Activated B cell treated with CpG ODN at 0.5 μM for 24 hours (primary cell): ENCODE results near the gene TMEM131. TPM values are rescaled to one million over a fixed set of nuclear protein-coding genes. Genes with fewer than 3 reads are reported as not detected.
"Not testable (repeated sequence)": the region's sequence is repeated elsewhere in the genome, so short reads cannot be mapped to it uniquely, and the experiment has no call there.

ENCODE experiments used
- ATAC-seq: fragments of 200-7000 bp; cut with Tn5 transposase; one replicate; pipeline ENCODE4 v1.10.0; 2021; ENCODE audit warnings: low read depth, mild to moderate bottlenecking, moderate library complexity
- CTCF ChIA-PET: fragments of 350-600 bp; sonication (Branson Sonifier 250); formaldehyde crosslinking; loops from one replicate; lab custom pipeline; 2021; ENCODE audit warnings: antibody characterized with exemption; lab: Charles Lee
- POLR2A ChIA-PET: fragments of 350-600 bp; sonication (Branson Sonifier 250); formaldehyde crosslinking; loops from one replicate; lab custom pipeline; 2021; ENCODE audit warnings: antibody characterized with exemption; lab: Charles Lee
- DNase-seq: peaks from one replicate; pipeline ENCODE4 v3.0.0; 2022
- H3K27ac Mint-ChIP-seq: one replicate; pipeline ENCODE4 v1.8.0; 2020; ENCODE audit warnings: mixed read lengths
- H3K27me3 Mint-ChIP-seq: one replicate; pipeline ENCODE4 v1.8.0; 2021; ENCODE audit warnings: mixed read lengths
- H3K36me3 Mint-ChIP-seq: one replicate; pipeline ENCODE4 v1.8.0; 2021; ENCODE audit warnings: low read depth, mixed read lengths
- H3K4me1 Mint-ChIP-seq: one replicate; pipeline ENCODE4 v1.8.0; 2021; ENCODE audit warnings: mixed read lengths
- H3K4me3 Mint-ChIP-seq: one replicate; pipeline ENCODE4 v1.8.0; 2020; ENCODE audit warnings: mild to moderate bottlenecking, mixed read lengths
- H3K9me3 Mint-ChIP-seq: one replicate; pipeline ENCODE4 v1.8.0; 2020; ENCODE audit warnings: mixed read lengths
- intact Hi-C: fragments of 100-400 bp; cut with micrococcal nuclease; formaldehyde crosslinking; loops from one replicate; pipeline ENCODE4 v1.15.1; 2024
- total RNA-seq: library from RNA; stranded (reverse); gene quantifications from 2 replicates; pipeline ENCODE4 v1.2.3, GENCODE V29; 2022
- TF ChIP-seq, protein P1 (sequence below): fragments of 200-600 bp; IDR thresholded peaks from one replicate; pipeline ENCODE4 v1.8.0; 2022; ENCODE audit warnings: antibody characterized with exemption, mild to moderate bottlenecking

TMEM131 gene
- total RNA-seq, 1 donor from 2014 or later: 146 TPM

DNA sequence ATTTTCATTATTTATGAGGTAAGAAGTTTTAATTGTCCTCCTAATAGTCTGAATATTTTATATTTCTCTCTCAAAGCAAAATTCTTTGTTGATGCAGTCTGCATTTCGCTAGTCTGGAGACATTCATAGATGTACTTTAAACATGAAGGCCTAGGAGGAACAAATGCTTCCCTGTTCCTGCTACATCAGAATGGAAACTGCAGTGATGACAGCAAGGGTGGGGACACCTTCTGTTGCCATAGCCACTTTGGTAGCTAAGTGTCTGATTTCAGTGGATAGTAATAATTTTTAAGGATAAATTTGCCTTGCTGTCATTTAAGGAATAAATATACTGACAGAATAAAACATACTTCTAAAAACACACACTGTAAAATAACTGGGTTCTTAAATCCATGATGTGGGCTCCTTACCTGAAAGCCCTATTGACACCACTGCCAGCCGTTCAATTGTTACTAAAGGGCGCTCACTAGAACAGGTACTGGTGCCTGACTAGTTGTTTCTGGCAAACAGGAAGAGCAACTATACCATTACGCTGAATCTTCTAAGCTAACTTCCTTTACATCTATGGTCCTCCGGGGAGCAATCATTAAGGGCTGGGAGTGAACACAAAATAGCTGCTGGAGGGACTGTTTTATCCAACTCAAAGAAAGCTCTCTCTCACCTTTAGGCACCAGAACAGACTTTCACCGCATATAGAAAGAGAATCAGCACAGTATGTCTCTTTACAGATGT is 88.2 kb downstream of the TMEM131 start:
- H3K27me3 Mint-ChIP-seq: no peaks in the 10 kb centered on the region
- DNase-seq (no peak), ATAC-seq (peak; percentile 41)
- peaks cover 53% of the 10 kb centered on the region for H3K36me3 Mint-ChIP-seq
- peaks cover 1% of the 10 kb centered on the region for H3K9me3 Mint-ChIP-seq
- POLR2A ChIA-PET: interaction anchor here (0.7 to 1.7 kb wide), 9 partner anchors 8 to 120 kb away, joined by 3 to 5 read pairs (median 3); partner anchors contain the start of gene TMEM131
- TF ChIP-seq, protein P1, sequence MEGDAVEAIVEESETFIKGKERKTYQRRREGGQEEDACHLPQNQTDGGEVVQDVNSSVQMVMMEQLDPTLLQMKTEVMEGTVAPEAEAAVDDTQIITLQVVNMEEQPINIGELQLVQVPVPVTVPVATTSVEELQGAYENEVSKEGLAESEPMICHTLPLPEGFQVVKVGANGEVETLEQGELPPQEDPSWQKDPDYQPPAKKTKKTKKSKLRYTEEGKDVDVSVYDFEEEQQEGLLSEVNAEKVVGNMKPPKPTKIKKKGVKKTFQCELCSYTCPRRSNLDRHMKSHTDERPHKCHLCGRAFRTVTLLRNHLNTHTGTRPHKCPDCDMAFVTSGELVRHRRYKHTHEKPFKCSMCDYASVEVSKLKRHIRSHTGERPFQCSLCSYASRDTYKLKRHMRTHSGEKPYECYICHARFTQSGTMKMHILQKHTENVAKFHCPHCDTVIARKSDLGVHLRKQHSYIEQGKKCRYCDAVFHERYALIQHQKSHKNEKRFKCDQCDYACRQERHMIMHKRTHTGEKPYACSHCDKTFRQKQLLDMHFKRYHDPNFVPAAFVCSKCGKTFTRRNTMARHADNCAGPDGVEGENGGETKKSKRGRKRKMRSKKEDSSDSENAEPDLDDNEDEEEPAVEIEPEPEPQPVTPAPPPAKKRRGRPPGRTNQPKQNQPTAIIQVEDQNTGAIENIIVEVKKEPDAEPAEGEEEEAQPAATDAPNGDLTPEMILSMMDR: no peak
- peaks cover 70% of the 10 kb centered on the region for H3K4me1 Mint-ChIP-seq
- H3K27ac Mint-ChIP-seq: peak overlapping the region; percentile 92
- intact Hi-C loops: loop anchor here (1.0 to 5.0 kb wide), 5 partner anchors 17 to 179 kb away; partner anchors contain the start of gene VWA3B
- CTCF ChIA-PET: interaction anchor here (1.3 kb wide), 1 partner anchor 101 kb away, joined by 4 read pairs; no protein-coding TSS in a partner anchor
- peak overlapping the region; percentile 77 for H3K4me3 Mint-ChIP-seq

DNA sequence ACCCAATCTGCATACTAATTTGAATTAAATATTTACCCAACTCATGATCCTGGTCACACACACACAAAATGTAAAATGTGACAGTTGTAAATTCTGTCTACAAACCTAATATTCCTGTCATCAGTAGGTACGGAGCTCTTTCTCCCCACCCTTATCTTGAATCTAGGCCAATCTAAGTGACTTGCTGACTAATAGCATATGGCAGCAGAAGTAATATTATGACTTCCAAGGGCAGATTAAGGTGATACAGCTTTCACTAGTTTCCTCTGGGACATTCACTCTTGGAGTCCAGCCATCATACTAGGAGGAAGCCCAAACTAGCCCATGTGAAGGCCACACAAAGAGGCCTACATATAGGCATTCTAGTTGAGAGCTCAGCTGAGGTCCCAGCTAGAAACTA is 89.4 kb downstream of the TMEM131 start:
- Mint-ChIP-seq H3K9me3 (peaks cover 1% of the 10 kb centered on the region), H3K27me3 (no peaks in the 10 kb centered on the region), H3K4me1 (peaks cover 58% of the 10 kb centered on the region), H3K4me3 (peak overlapping the region; percentile 4), H3K27ac (peak overlapping the region; percentile 92), H3K36me3 (peaks cover 58% of the 10 kb centered on the region)
- ChIA-PET CTCF (no interaction called here), POLR2A (interaction anchor here (0.6 to 0.7 kb wide), 2 partner anchors 90 to 809 kb away, joined by 3 to 4 read pairs; partner anchors contain the start of gene TMEM131)
- no peak for ATAC-seq
- TF ChIP-seq, protein P1: no peak
- DNase-seq: no peak
- intact Hi-C loops: loop anchor here (5.0 kb wide), 1 partner anchor 34 kb away; no protein-coding TSS in a partner anchor

- H3K36me3 Mint-ChIP-seq: peaks cover 59% of the 10 kb centered on the region
- H3K4me1 Mint-ChIP-seq: peaks cover 57% of the 10 kb centered on the region
- intact Hi-C loops: loop anchor here (5.0 kb wide), 1 partner anchor 33 kb away; no protein-coding TSS in a partner anchor
- H3K4me3 Mint-ChIP-seq: no peak overlapping the region
- peaks cover 1% of the 10 kb centered on the region for H3K9me3 Mint-ChIP-seq
- ATAC-seq (no peak), DNase-seq (no peak)
- no peaks in the 10 kb centered on the region for H3K27me3 Mint-ChIP-seq
- peak overlapping the region; percentile 6 for H3K27ac Mint-ChIP-seq
- TF ChIP-seq, protein P1: no peak
- ChIA-PET CTCF (no interaction called here), POLR2A (no interaction called here)
Measured at GRCh38 chr2:97905294-97905693, 90.5 kb downstream of the TMEM131 start.

DNA sequence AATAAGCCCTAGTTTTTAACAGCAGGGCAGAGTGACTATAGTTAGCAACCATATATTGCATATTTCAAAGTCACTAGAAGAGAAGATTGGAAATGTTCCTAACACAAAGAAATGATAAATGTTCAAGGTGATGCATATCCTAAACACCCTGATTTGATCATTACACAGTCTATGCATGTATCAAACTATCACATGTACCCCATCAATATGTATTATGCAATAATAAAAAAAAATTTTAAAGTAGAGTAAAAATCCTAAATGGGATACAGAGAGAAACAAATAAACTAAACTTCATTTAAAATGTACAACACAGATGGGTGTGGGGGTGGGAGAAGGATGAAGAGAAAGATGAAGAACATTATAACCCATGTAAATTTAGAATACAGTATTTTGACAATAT is 93.9 kb downstream of the TMEM131 start:
- Mint-ChIP-seq H3K9me3 (no peaks in the 10 kb centered on the region), H3K27ac (no peak overlapping the region), H3K4me1 (peaks cover 24% of the 10 kb centered on the region), H3K36me3 (peaks cover 62% of the 10 kb centered on the region), H3K4me3 (no peak overlapping the region), H3K27me3 (no peaks in the 10 kb centered on the region)
- intact Hi-C loops: no loop called here
- POLR2A ChIA-PET: no interaction called here
- TF ChIP-seq, protein P1: no peak
- DNase-seq (no peak), ATAC-seq (no peak)
- CTCF ChIA-PET: no interaction called here

DNA sequence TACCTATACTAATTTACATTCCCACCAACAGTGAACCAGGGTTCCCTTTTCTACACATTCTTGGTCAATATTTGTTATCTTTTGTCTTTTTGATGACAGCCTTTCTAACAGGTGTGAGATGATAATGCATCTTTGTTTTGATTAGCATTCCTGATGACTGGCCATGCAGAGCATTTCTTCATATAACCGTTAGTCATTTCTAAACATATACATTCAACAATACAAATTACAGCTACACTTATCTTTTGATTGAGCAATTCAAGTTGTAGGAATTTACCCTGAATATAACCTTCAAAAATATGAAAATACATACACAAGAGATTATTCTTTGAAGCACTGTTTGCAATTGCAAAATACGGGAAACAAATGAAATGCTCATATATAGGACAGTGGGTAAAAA is 94.9 kb downstream of the TMEM131 start:
- ATAC-seq: no peak
- no peak for DNase-seq
- Mint-ChIP-seq H3K27ac (no peak overlapping the region), H3K36me3 (peaks cover 62% of the 10 kb centered on the region), H3K4me1 (peaks cover 21% of the 10 kb centered on the region), H3K27me3 (no peaks in the 10 kb centered on the region), H3K9me3 (no peaks in the 10 kb centered on the region), H3K4me3 (no peak overlapping the region)
- intact Hi-C loops: no loop called here
- TF ChIP-seq, protein P1: no peak
- POLR2A ChIA-PET: no interaction called here
- CTCF ChIA-PET: no interaction called here

GRCh38 chr2:97893042-97893441 is 102.7 kb downstream of the TMEM131 start:
- peaks cover 52% of the 10 kb centered on the region for H3K36me3 Mint-ChIP-seq
- H3K27me3 Mint-ChIP-seq, POLR2A ChIA-PET, H3K4me3 Mint-ChIP-seq, ATAC-seq, H3K4me1 Mint-ChIP-seq, H3K9me3 Mint-ChIP-seq, intact Hi-C loops, CTCF ChIA-PET, DNase-seq, H3K27ac Mint-ChIP-seq: not testable (repeated sequence)
